Measurements from ENCODE around the gene KLHL12. TPM values are rescaled to one million over a fixed set of nuclear protein-coding genes. Genes with fewer than 3 reads are reported as not detected.
A peak's percentile ranks its signal among the peaks of the same experiment; 100 is the strongest.
"Not testable (repeated sequence)": the region's sequence is repeated elsewhere in the genome, so short reads cannot be mapped to it uniquely, and the experiment has no call there.

Gene KLHL12
- polyA plus RNA-seq, 2 donors: 10.7 to 11.5 TPM

DNA sequence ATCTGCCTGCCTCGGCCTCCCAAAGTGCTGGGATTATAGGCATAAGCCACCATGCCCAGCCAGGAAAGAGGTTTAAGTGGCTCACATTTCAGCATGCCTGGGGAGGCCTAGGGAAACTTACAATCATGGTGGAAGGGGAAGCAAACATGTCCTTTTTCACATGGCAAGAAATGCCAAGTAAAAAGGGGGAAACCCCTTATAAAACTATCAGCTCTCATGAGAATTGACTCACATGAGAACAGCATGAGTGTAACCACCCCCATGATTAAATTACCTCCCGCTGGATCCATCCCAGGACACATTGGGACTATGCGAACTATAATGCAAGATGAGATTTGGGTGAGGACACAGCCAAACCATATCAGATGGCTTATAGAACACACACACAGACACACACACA, 8.8 kb upstream of the KLHL12 start:
- H3K27me3 ChIP-seq (ENCODE audit: control insufficient read depth in 1 of 2, insufficient read depth in 2 of 2, low read length in 2 of 2): no peaks in the 10 kb centered on the region
- H3K27ac ChIP-seq (ENCODE audit: low read depth in 2 of 2, low read length in 1 of 2): peak overlapping the region in 1 of 2 donors; percentile 64
- H3K36me3 ChIP-seq (ENCODE audit: control insufficient read depth in 2 of 2, insufficient read depth in 2 of 2, low read length in 1 of 2): peaks cover 0 to 2% of the 10 kb centered on the region in 2 donors
- no peak overlapping the region for H3K4me3 ChIP-seq (ENCODE audit: low read depth in 1 of 2, low read length in 2 of 2)
- WGBS, 2 donors: 61 to 70% methylated on average over 3 of the region's 3 CpGs
- H3K4me1 ChIP-seq (ENCODE audit: control insufficient read depth in 2 of 2, insufficient read depth in 2 of 2, low read length in 1 of 2): no peaks in the 10 kb centered on the region
- peaks cover 0 to 2% of the 10 kb centered on the region in 2 donors for H3K9me3 ChIP-seq (ENCODE audit: control insufficient read depth in 2 of 2, insufficient read depth in 1 of 2, low read depth in 1 of 2, low read length in 1 of 2)

DNA sequence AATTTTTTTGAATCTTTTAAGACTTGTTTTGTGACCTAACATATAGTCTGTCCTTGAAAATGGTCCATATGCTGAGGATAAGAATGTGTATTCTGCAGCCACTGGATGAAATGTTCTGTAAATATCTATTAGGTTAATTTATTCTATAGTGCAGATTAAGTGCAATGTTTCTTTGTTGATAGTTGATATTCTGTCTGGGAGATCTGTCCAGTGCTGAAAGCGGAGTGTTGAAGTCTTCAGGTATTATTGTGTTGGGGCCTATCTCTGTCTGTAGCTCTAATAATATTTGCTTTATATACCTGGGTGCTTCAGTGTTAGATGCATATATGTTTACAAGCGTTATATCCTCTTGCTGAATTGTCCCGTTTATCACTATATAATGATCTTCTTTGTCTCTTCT, 7.7 kb upstream of the KLHL12 start:
- Histone ChIP-seq H3K4me3 (ENCODE audit: low read depth in 1 of 2, low read length in 2 of 2) (no peak overlapping the region), H3K36me3 (ENCODE audit: control insufficient read depth in 2 of 2, insufficient read depth in 2 of 2, low read length in 1 of 2) (no peaks in the 10 kb centered on the region), H3K4me1 (ENCODE audit: control insufficient read depth in 2 of 2, insufficient read depth in 2 of 2, low read length in 1 of 2) (no peaks in the 10 kb centered on the region), H3K27ac (ENCODE audit: low read depth in 2 of 2, low read length in 1 of 2) (no peak overlapping the region), H3K9me3 (ENCODE audit: control insufficient read depth in 2 of 2, insufficient read depth in 1 of 2, low read depth in 1 of 2, low read length in 1 of 2) (peaks cover 0 to 2% of the 10 kb centered on the region in 2 donors), H3K27me3 (ENCODE audit: control insufficient read depth in 1 of 2, insufficient read depth in 2 of 2, low read length in 2 of 2) (no peaks in the 10 kb centered on the region)
- WGBS, 2 donors: 90 to 91% methylated on average over 3 of the region's 3 CpGs

DNA sequence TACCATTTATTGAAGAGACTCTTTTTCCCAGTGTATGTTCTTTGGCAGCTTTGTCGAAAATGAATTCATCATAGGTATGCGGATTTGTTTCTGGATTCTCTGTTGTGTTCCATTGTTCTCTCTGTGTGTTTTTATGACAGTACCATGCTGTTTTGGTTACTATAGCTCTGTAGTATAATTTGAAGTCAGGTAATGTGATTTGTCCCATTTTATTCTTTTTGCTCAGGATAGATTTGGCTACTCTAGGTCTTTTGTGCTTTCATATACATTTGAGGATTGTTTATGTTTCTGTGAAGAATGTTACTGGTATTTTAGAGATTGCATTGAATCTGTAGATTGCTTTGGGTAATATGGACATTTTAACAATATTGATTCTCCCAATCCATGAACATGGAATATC, 5.4 kb upstream of the KLHL12 start:
- WGBS, 2 donors: 79 to 92% methylated on average over 2 of the region's 2 CpGs
- peaks cover 0 to 2% of the 10 kb centered on the region in 2 donors for H3K9me3 ChIP-seq (ENCODE audit: control insufficient read depth in 2 of 2, insufficient read depth in 1 of 2, low read depth in 1 of 2, low read length in 1 of 2)

DNA sequence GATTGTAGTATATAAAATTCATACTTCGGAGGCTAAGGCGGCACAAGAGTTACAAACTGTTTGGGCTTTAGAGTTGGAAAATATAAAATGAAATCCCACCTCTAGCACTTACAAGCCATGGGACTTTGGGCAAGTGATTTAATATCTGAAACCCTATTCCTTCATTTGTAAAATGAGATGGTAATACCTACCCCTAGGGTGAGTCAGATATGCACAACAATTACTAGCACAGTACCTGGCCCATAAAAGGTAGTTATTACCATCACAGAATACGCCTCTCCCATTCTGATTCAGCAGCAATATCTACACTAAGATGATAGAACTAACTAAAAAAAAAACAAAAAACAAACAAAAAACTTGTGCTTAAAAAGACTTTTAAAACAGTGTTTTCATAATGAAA, 3.5 kb downstream of the KLHL12 start:
- H3K27ac ChIP-seq (ENCODE audit: low read depth in 2 of 2, low read length in 1 of 2): no peak overlapping the region
- no peaks in the 10 kb centered on the region for H3K9me3 ChIP-seq (ENCODE audit: control insufficient read depth in 2 of 2, insufficient read depth in 1 of 2, low read depth in 1 of 2, low read length in 1 of 2)
- WGBS, 2 donors: 87 to 91% methylated on average over 3 of the region's 3 CpGs
- H3K36me3 ChIP-seq (ENCODE audit: control insufficient read depth in 2 of 2, insufficient read depth in 2 of 2, low read length in 1 of 2): peaks cover 0 to 2% of the 10 kb centered on the region in 2 donors
- H3K27me3 ChIP-seq (ENCODE audit: control insufficient read depth in 1 of 2, insufficient read depth in 2 of 2, low read length in 2 of 2): no peaks in the 10 kb centered on the region
- no peak overlapping the region for H3K4me3 ChIP-seq (ENCODE audit: low read depth in 1 of 2, low read length in 2 of 2)
- H3K4me1 ChIP-seq (ENCODE audit: control insufficient read depth in 2 of 2, insufficient read depth in 2 of 2, low read length in 1 of 2): no peaks in the 10 kb centered on the region

More for the DNA sequence above, 5.4 kb upstream of the KLHL12 start:
- Histone ChIP-seq H3K4me1 (ENCODE audit: control insufficient read depth in 2 of 2, insufficient read depth in 2 of 2, low read length in 1 of 2) (no peaks in the 10 kb centered on the region), H3K27ac (ENCODE audit: low read depth in 2 of 2, low read length in 1 of 2) (no peak overlapping the region), H3K27me3 (ENCODE audit: control insufficient read depth in 1 of 2, insufficient read depth in 2 of 2, low read length in 2 of 2) (no peaks in the 10 kb centered on the region), H3K4me3 (ENCODE audit: low read depth in 1 of 2, low read length in 2 of 2) (no peak overlapping the region), H3K36me3 (ENCODE audit: control insufficient read depth in 2 of 2, insufficient read depth in 2 of 2, low read length in 1 of 2) (no peaks in the 10 kb centered on the region)

DNA sequence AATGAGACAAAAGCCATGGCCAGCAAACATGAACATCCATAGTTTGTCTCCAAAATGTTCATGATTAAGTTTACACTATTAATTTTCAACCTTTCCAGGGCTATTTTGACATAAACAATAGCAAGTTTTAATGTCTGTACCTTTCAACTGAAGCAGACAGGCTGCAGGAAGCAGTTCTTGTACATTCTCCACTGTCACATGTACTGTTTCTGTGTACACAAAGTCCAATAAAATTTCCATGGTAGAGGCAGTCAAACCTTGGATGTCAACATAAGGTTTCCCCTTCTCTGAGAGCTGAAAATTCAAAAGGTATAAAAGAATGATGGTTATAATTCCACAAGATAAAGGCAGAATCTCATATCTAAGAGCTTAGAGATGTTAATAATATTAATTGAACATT, 7.4 kb downstream of the KLHL12 start:
- H3K27me3 ChIP-seq (ENCODE audit: control insufficient read depth in 1 of 2, insufficient read depth in 2 of 2, low read length in 2 of 2): no peaks in the 10 kb centered on the region
- H3K9me3 ChIP-seq (ENCODE audit: control insufficient read depth in 2 of 2, insufficient read depth in 1 of 2, low read depth in 1 of 2, low read length in 1 of 2): no peaks in the 10 kb centered on the region
- H3K4me1 ChIP-seq (ENCODE audit: control insufficient read depth in 2 of 2, insufficient read depth in 2 of 2, low read length in 1 of 2): no peaks in the 10 kb centered on the region
- H3K4me3 ChIP-seq (ENCODE audit: low read depth in 1 of 2, low read length in 2 of 2): no peak overlapping the region
- H3K27ac ChIP-seq (ENCODE audit: low read depth in 2 of 2, low read length in 1 of 2): no peak overlapping the region
- peaks cover 0 to 2% of the 10 kb centered on the region in 2 donors for H3K36me3 ChIP-seq (ENCODE audit: control insufficient read depth in 2 of 2, insufficient read depth in 2 of 2, low read length in 1 of 2)

DNA sequence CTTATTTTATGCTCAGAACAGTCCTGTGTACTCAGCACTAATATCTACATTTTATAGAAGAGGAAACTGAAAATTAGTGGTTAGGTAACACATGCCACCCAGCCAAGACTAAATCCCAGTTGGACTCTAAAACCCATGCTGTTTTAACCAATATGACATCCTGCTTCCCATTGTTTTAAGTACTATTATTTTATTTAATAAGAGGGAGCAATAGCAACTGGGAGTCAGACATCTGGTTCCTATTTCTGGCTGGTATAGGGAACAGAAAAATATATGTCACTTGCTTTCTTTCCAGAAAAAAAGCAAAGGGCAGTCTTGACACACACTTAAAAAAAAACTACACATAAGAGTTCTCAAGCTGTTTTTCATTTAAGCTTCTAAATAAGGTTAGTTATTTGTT, 11.9 kb downstream of the KLHL12 start:
- Histone ChIP-seq H3K9me3 (ENCODE audit: control insufficient read depth in 2 of 2, insufficient read depth in 1 of 2, low read depth in 1 of 2, low read length in 1 of 2) (no peaks in the 10 kb centered on the region), H3K27me3 (ENCODE audit: control insufficient read depth in 1 of 2, insufficient read depth in 2 of 2, low read length in 2 of 2) (no peaks in the 10 kb centered on the region), H3K36me3 (ENCODE audit: control insufficient read depth in 2 of 2, insufficient read depth in 2 of 2, low read length in 1 of 2) (peaks cover 0 to 8% of the 10 kb centered on the region in 2 donors), H3K4me1 (ENCODE audit: control insufficient read depth in 2 of 2, insufficient read depth in 2 of 2, low read length in 1 of 2) (no peaks in the 10 kb centered on the region), H3K27ac (ENCODE audit: low read depth in 2 of 2, low read length in 1 of 2) (no peak overlapping the region), H3K4me3 (ENCODE audit: low read depth in 1 of 2, low read length in 2 of 2) (no peak overlapping the region)

DNA sequence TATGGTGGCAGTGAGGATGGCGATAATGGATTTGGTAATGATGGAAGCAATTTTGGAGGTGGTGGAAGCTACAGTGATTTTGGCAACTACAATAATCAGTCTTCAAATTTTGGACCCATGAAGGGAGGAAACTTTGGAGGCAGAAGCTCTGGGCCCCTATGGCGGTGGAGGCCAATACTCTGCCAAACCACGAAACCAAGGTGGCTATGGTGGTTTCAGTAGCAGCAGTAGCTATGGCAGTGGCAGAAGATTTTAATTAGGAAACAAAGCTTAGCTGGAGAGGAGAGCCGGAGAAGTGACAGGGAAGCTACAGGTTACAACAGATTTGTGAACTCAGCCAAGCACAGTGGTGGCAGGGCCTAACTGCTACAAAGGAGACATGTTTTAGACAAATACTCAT, 14.6 kb downstream of the KLHL12 start:
- 68 to 76% methylated on average over 4 of the region's 4 CpGs for WGBS, 2 donors
- not testable (repeated sequence) for H3K36me3 ChIP-seq (ENCODE audit: control insufficient read depth in 2 of 2, insufficient read depth in 2 of 2, low read length in 1 of 2)

DNA sequence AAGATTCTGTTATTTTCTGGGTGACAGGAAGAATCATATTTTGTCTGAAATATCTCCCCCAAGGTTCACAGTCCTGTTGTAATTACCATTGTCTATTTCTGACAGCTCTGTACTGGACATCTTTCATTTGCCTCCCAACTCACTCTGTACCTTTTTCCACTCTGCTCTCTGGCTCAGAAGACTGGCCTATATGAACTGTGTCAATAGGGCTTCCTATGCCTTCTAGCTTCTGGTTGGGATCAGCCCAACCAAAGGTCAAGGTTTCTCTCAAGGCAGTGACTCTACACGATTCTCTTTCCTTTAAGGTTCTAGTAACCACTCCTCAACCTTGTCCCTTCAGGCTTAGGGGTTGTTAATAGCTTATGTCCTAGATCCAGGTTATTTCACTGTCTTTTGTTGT, 17.5 kb downstream of the KLHL12 start:
- H3K27me3 ChIP-seq (ENCODE audit: control insufficient read depth in 1 of 2, insufficient read depth in 2 of 2, low read length in 2 of 2): no peaks in the 10 kb centered on the region
- WGBS, 2 donors: 86 to 88% methylated on average over 1 of the region's 1 CpG
- no peaks in the 10 kb centered on the region for H3K4me1 ChIP-seq (ENCODE audit: control insufficient read depth in 2 of 2, insufficient read depth in 2 of 2, low read length in 1 of 2)
- no peak overlapping the region for H3K27ac ChIP-seq (ENCODE audit: low read depth in 2 of 2, low read length in 1 of 2)
- H3K9me3 ChIP-seq (ENCODE audit: control insufficient read depth in 2 of 2, insufficient read depth in 1 of 2, low read depth in 1 of 2, low read length in 1 of 2): no peaks in the 10 kb centered on the region
- H3K4me3 ChIP-seq (ENCODE audit: low read depth in 1 of 2, low read length in 2 of 2): no peak overlapping the region
- peaks cover 0 to 6% of the 10 kb centered on the region in 2 donors for H3K36me3 ChIP-seq (ENCODE audit: control insufficient read depth in 2 of 2, insufficient read depth in 2 of 2, low read length in 1 of 2)

More for the DNA sequence above, 14.6 kb downstream of the KLHL12 start:
- not testable (repeated sequence) for H3K27me3 ChIP-seq (ENCODE audit: control insufficient read depth in 1 of 2, insufficient read depth in 2 of 2, low read length in 2 of 2); H3K4me1 ChIP-seq (ENCODE audit: control insufficient read depth in 2 of 2, insufficient read depth in 2 of 2, low read length in 1 of 2); H3K9me3 ChIP-seq (ENCODE audit: control insufficient read depth in 2 of 2, insufficient read depth in 1 of 2, low read depth in 1 of 2, low read length in 1 of 2); H3K4me3 ChIP-seq (ENCODE audit: low read depth in 1 of 2, low read length in 2 of 2)
- H3K27ac ChIP-seq (ENCODE audit: low read depth in 2 of 2, low read length in 1 of 2): peak overlapping the region in 1 of 2 donors; percentile 81

DNA sequence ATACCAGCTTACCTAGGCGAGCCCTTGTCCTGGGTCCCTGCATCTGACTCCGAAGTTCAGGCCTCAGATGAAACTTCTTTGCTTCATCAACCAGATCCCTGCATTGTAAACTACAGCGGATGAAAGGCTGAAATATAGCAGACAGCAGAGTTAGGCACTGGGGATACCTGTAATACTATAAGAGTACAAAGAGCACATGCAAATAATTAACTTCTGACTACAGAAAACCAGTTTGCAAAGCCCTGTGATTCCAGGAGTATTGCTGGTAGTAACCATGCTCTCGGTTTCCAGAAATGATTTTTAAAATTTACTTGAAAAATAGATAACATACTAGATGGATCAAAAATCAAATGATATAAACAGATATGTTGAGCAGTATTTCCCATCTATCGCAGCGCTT, 18.0 kb downstream of the KLHL12 start:
- Histone ChIP-seq H3K9me3 (ENCODE audit: control insufficient read depth in 2 of 2, insufficient read depth in 1 of 2, low read depth in 1 of 2, low read length in 1 of 2) (no peaks in the 10 kb centered on the region), H3K27ac (ENCODE audit: low read depth in 2 of 2, low read length in 1 of 2) (no peak overlapping the region), H3K4me3 (ENCODE audit: low read depth in 1 of 2, low read length in 2 of 2) (no peak overlapping the region), H3K4me1 (ENCODE audit: control insufficient read depth in 2 of 2, insufficient read depth in 2 of 2, low read length in 1 of 2) (no peaks in the 10 kb centered on the region), H3K27me3 (ENCODE audit: control insufficient read depth in 1 of 2, insufficient read depth in 2 of 2, low read length in 2 of 2) (no peaks in the 10 kb centered on the region), H3K36me3 (ENCODE audit: control insufficient read depth in 2 of 2, insufficient read depth in 2 of 2, low read length in 1 of 2) (peaks cover 0 to 6% of the 10 kb centered on the region in 2 donors)
- 96 to 97% methylated on average over 6 of the region's 6 CpGs for WGBS, 2 donors

DNA sequence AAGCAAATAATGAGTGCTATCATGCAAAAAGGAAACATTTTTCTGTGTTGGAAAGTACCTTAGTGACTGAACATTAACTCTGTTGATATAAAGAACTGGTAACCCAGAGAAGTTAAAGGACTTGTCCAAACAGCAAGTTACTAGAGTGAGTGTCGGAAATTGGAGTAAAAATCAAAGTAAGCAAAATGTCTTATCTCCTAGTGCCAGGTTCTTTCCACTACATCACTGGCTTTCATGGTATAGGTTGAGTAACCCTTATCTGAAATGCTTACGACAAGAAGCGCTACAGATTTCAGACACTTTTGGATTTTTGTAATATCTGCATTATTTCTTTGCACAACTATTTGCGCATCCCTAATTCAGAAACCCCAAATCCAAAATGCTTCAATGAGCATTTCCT, 21.7 kb downstream of the KLHL12 start:
- Histone ChIP-seq H3K27ac (ENCODE audit: low read depth in 2 of 2, low read length in 1 of 2) (no peak overlapping the region), H3K4me1 (ENCODE audit: control insufficient read depth in 2 of 2, insufficient read depth in 2 of 2, low read length in 1 of 2) (no peaks in the 10 kb centered on the region), H3K4me3 (ENCODE audit: low read depth in 1 of 2, low read length in 2 of 2) (no peak overlapping the region), H3K9me3 (ENCODE audit: control insufficient read depth in 2 of 2, insufficient read depth in 1 of 2, low read depth in 1 of 2, low read length in 1 of 2) (no peaks in the 10 kb centered on the region), H3K27me3 (ENCODE audit: control insufficient read depth in 1 of 2, insufficient read depth in 2 of 2, low read length in 2 of 2) (no peaks in the 10 kb centered on the region), H3K36me3 (ENCODE audit: control insufficient read depth in 2 of 2, insufficient read depth in 2 of 2, low read length in 1 of 2) (no peaks in the 10 kb centered on the region)
- 68 to 81% methylated on average over 4 of the region's 4 CpGs for WGBS, 2 donors
